ENCODE measurements around the gene SRGAP1. TPM values are rescaled to one million over a fixed set of nuclear protein-coding genes. Genes with fewer than 3 reads are reported as not detected.

The SRGAP1 gene
- total and polyA plus RNA-seq, 2 experiments from 2014 or later: 9.2 to 10.8 TPM

DNA sequence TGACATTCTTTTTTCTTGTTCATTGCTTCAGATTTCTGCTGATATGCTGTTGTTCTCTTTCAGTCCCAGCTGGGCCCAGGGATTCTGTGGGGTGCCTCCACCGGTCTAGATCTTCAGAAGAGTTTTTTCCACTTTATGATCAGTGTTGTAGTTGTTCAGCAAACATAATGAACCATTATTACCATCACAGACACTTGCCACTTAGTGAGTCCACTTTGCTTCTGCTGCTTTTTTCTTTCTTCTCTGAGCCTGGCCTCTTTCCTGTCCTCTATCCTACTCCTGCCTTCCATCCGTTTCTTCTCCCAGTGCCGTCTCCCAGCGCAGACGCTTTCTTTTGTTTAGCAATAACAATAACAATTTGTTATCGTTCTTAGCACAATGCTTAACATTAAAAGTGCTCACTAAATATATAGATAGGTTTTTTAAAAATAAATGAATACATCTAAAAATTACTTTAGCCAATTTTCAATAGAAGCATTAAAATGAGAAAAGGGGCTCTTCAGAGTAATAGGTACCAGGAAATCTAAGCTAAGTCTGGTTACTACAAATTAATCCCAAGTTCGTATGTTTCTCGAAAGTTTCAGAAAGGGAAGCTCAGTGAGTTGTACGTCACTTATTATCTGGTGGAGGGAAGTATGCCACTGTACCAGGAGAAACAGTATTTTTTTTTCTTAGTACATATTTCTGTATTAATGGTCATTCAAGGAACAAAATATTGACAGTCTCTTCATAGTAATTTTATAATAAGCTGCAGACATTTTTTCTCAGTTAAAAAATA lies 98.2 kb downstream of the SRGAP1 start:
- H3K4me3 ChIP-seq: no peak overlapping the region
- H3K27me3 ChIP-seq: no peaks in the 10 kb centered on the region
- peaks cover 29% of the 10 kb centered on the region for H3K79me2 ChIP-seq
- H4K20me1 ChIP-seq (ENCODE audit: insufficient read depth, poor library complexity, severe bottlenecking): peaks cover 5% of the 10 kb centered on the region
- H3K4me1 ChIP-seq (ENCODE audit: insufficient read depth): no peaks in the 10 kb centered on the region
- H2AFZ ChIP-seq: no peak overlapping the region
- no peak overlapping the region for H3K4me2 ChIP-seq
- TF ChIP-seq EZH2 (IDR thresholded peaks at IDR 0.05; ENCODE audit: borderline replicate concordance): no peak
- no peak for TF ChIP-seq EZH2phosphoT487 (IDR thresholded peaks at IDR 0.05; ENCODE audit: low read depth, severe bottlenecking, unreplicated experiment)
- TF ChIP-seq, protein P1, sequence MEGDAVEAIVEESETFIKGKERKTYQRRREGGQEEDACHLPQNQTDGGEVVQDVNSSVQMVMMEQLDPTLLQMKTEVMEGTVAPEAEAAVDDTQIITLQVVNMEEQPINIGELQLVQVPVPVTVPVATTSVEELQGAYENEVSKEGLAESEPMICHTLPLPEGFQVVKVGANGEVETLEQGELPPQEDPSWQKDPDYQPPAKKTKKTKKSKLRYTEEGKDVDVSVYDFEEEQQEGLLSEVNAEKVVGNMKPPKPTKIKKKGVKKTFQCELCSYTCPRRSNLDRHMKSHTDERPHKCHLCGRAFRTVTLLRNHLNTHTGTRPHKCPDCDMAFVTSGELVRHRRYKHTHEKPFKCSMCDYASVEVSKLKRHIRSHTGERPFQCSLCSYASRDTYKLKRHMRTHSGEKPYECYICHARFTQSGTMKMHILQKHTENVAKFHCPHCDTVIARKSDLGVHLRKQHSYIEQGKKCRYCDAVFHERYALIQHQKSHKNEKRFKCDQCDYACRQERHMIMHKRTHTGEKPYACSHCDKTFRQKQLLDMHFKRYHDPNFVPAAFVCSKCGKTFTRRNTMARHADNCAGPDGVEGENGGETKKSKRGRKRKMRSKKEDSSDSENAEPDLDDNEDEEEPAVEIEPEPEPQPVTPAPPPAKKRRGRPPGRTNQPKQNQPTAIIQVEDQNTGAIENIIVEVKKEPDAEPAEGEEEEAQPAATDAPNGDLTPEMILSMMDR (IDR thresholded peaks at IDR 0.05; ENCODE audit: poor library complexity): no peak
- no peaks in the 10 kb centered on the region for H3K9me3 ChIP-seq (ENCODE audit: low read depth)
- no peaks in the 10 kb centered on the region for H3K36me3 ChIP-seq (replicated peaks; ENCODE audit: insufficient read depth, low read depth)
- DNase-seq (ENCODE audit: low spot score): no peak
- 94% methylated on average over 9 of the region's 9 CpGs for WGBS (ENCODE audit: low lambda C conversion rate, missing lambda C conversion rate)
- no peak overlapping the region for H3K27ac ChIP-seq
- no peaks in the 10 kb centered on the region for H3K9me2 ChIP-seq (replicated peaks; ENCODE audit: insufficient read depth)

DNA sequence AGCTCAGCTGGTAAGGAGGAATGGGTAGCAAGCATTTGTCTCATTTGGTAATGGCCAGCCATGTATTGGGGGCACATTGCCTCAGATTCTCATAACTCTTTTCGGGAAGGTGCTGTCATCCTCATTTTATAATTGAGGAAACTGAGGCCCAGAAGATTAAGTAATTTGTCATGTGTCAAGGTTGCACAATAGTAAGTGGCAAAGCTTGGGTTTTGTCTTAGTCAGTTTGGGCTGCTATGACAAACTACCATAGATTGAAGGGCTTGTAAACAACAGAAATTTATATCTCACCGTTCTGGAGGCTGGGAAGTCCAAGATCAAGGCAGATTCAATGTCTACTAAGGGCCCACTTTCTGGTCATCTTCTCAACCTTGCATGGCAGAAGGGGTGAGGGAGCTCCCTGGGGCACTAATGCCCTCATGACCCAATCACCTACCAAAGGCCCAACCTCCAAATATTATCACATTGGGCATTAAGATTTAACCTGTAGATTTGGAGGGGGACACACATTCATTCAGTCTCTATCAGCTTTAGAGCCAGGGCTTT lies 99.6 kb downstream of the SRGAP1 start:
- H2AFZ ChIP-seq: no peak overlapping the region
- H3K36me3 ChIP-seq (replicated peaks; ENCODE audit: insufficient read depth, low read depth): no peaks in the 10 kb centered on the region
- TF ChIP-seq EZH2phosphoT487 (IDR thresholded peaks at IDR 0.05; ENCODE audit: low read depth, severe bottlenecking, unreplicated experiment): no peak
- TF ChIP-seq, protein P1 (IDR thresholded peaks at IDR 0.05; ENCODE audit: poor library complexity): no peak
- WGBS (ENCODE audit: low lambda C conversion rate, missing lambda C conversion rate): 97% methylated on average over 2 of the region's 2 CpGs
- no peaks in the 10 kb centered on the region for H3K9me3 ChIP-seq (ENCODE audit: low read depth)
- no peaks in the 10 kb centered on the region for H3K4me1 ChIP-seq (ENCODE audit: insufficient read depth)
- H3K27ac ChIP-seq: no peak overlapping the region
- DNase-seq (ENCODE audit: low spot score): no peak
- peaks cover 29% of the 10 kb centered on the region for H3K79me2 ChIP-seq
- H3K4me3 ChIP-seq: no peak overlapping the region
- H3K27me3 ChIP-seq: no peaks in the 10 kb centered on the region
- no peaks in the 10 kb centered on the region for H3K9me2 ChIP-seq (replicated peaks; ENCODE audit: insufficient read depth)
- H3K4me2 ChIP-seq: no peak overlapping the region
- peaks cover 5% of the 10 kb centered on the region for H4K20me1 ChIP-seq (ENCODE audit: insufficient read depth, poor library complexity, severe bottlenecking)

DNA sequence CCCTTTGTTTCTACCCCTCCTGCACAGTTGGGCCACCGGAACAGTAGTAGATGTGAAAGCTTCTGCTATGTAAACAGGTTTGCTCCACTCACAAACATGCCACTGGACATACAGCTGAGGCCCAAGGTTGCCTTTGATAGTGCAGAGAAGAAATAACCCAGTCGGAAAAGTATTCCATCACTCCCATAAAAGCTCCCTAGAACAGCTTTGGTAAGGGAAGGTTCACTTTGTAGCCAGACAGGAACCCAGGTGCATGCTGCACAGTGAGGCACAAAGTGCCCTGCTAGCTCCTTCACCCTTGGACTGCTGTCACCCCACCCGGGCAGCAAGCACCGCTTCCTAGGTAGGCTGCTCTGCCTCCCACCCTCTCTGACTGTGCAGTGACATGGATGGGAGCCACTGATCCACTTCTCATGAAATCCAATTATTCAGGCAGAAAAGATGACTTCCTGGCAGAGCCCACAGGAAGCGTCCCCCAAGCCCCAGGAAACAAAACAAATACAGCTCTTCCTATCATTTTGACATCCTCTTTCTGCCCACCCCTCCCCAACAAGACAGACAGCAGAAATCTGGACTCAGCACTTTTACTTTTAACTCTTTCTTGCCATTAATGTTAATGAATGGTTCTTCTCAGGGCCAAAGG lies 100.2 kb downstream of the SRGAP1 start:
- H3K79me2 ChIP-seq: peaks cover 29% of the 10 kb centered on the region

More for the DNA sequence above, 100.2 kb downstream of the SRGAP1 start:
- H3K4me1 ChIP-seq (ENCODE audit: insufficient read depth): no peaks in the 10 kb centered on the region
- H2AFZ ChIP-seq: no peak overlapping the region
- H3K4me3 ChIP-seq: no peak overlapping the region
- TF ChIP-seq, protein P1 (IDR thresholded peaks at IDR 0.05; ENCODE audit: poor library complexity): no peak
- TF ChIP-seq EZH2 (IDR thresholded peaks at IDR 0.05; ENCODE audit: borderline replicate concordance): no peak
- TF ChIP-seq EZH2phosphoT487 (IDR thresholded peaks at IDR 0.05; ENCODE audit: low read depth, severe bottlenecking, unreplicated experiment): no peak
- H3K27ac ChIP-seq: no peak overlapping the region
- H3K9me3 ChIP-seq (ENCODE audit: low read depth): no peaks in the 10 kb centered on the region
- H3K36me3 ChIP-seq (replicated peaks; ENCODE audit: insufficient read depth, low read depth): no peaks in the 10 kb centered on the region
- WGBS (ENCODE audit: low lambda C conversion rate, missing lambda C conversion rate): 71% methylated on average over 5 of the region's 5 CpGs
- H4K20me1 ChIP-seq (ENCODE audit: insufficient read depth, poor library complexity, severe bottlenecking): peaks cover 5% of the 10 kb centered on the region
- H3K27me3 ChIP-seq: no peaks in the 10 kb centered on the region
- no peaks in the 10 kb centered on the region for H3K9me2 ChIP-seq (replicated peaks; ENCODE audit: insufficient read depth)
- no peak overlapping the region for H3K4me2 ChIP-seq
- DNase-seq (ENCODE audit: low spot score): no peak
